Smooth muscle cell (in vitro differentiated cells): ENCODE data around the gene KLRC2. TPM values are rescaled to one million over a fixed set of nuclear protein-coding genes. Genes with fewer than 3 reads are reported as not detected.
"Not testable (repeated sequence)": the region's sequence is repeated elsewhere in the genome, so short reads cannot be mapped to it uniquely, and the experiment has no call there.

Source experiments
- DNase-seq: peaks from one replicate; lab custom pipeline; 2025; ENCODE audit not compliant: unreplicated experiment; lab: John Stamatoyannopoulos, UW
- H2AFZ ChIP-seq: fragments of 200-600 bp; sonication (generic); 2 replicates; pipeline ENCODE4 v1.6.0; 2016; ENCODE audit warnings: antibody characterized with exemption, low read depth, mild to moderate bottlenecking
- H3F3A ChIP-seq: fragments of 200-600 bp; sonication (generic); 2 replicates; pipeline ENCODE4 v1.6.0; 2017; ENCODE audit warnings: antibody characterized with exemption, low read depth
- H3K27ac ChIP-seq: fragments of 200-600 bp; sonication (generic); 2 replicates; pipeline ENCODE4 v1.5.1; 2016; ENCODE audit warnings: low read depth, mild to moderate bottlenecking
- H3K27me3 ChIP-seq: fragments of 200-600 bp; sonication (generic); 2 replicates; pipeline ENCODE4 v1.6.1; 2016; ENCODE audit warnings: low read depth, mild to moderate bottlenecking
- H3K36me3 ChIP-seq: fragments of 200-600 bp; sonication (generic); 2 replicates; pipeline ENCODE4 v1.5.1; 2016; ENCODE audit warnings: low read depth
- H3K4me1 ChIP-seq: fragments of 200-600 bp; sonication (generic); 2 replicates; pipeline ENCODE4 v1.5.1; 2016; ENCODE audit warnings: low read depth
- H3K4me2 ChIP-seq: fragments of 200-600 bp; sonication (generic); 2 replicates; pipeline ENCODE4 v1.6.0; 2016; ENCODE audit warnings: mild to moderate bottlenecking
- H3K4me3 ChIP-seq: fragments of 200-600 bp; sonication (generic); 2 replicates; pipeline ENCODE4 v1.5.1; 2016; ENCODE audit warnings: mild to moderate bottlenecking
- H3K79me2 ChIP-seq: fragments of 200-600 bp; sonication (generic); 2 replicates; pipeline ENCODE4 v1.6.0; 2016; ENCODE audit warnings: low read depth, mild to moderate bottlenecking
- H3K9ac ChIP-seq: fragments of 200-600 bp; sonication (generic); 2 replicates; pipeline ENCODE4 v1.6.0; 2016; ENCODE audit warnings: low read depth
- H3K9me3 ChIP-seq: fragments of 200-600 bp; sonication (generic); replicated peaks from 2 replicates; pipeline ENCODE4 v1.5.1; 2016; ENCODE audit warnings: low read depth
- H4K20me1 ChIP-seq: fragments of 200-600 bp; sonication (generic); 2 replicates; pipeline ENCODE4 v1.6.0; 2016; ENCODE audit warnings: low read depth
- CTCF ChIP-seq: fragments of 200-600 bp; sonication (generic); IDR thresholded peaks from 2 replicates; pipeline ENCODE4 v1.5.1; 2017; ENCODE audit warnings: borderline replicate concordance, mild to moderate bottlenecking, antibody characterized with exemption; ENCODE audit not compliant: insufficient read depth, poor library complexity, severe bottlenecking
- WGBS: methylation state at CpG from one replicate; pipeline ENCODE4 v1.1.7; 2016; ENCODE audit warnings: low lambda C conversion rate; 5-methylcytosine and 5-hydroxymethylcytosine counted together
- polyA plus RNA-seq: library from polyadenylated mRNA; unstranded; fragments of >200 nt; fragmentation: Nextera tagmentation; extraction: Ambion mirVana; gene quantifications from 2 replicates; pipeline ENCODE4 v1.2.1, GENCODE V29; 2016
- total RNA-seq: library from RNA; depleted of rRNA; stranded (reverse); fragments of >200 nt; gene quantifications from 2 replicates; pipeline ENCODE4 v1.2.3, GENCODE V29; 2014

Gene KLRC2
- total and polyA plus RNA-seq, 2 experiments from 2014 or later: not detected

- Histone ChIP-seq H3K4me1 (no peaks in the 10 kb centered on the region), H3K4me2 (no peak overlapping the region), H3K27ac (no peak overlapping the region), H3K4me3 (no peak overlapping the region), H2AFZ (no peak overlapping the region), H3F3A (no peaks in the 10 kb centered on the region), H4K20me1 (no peaks in the 10 kb centered on the region), H3K27me3 (no peaks in the 10 kb centered on the region), H3K36me3 (no peaks in the 10 kb centered on the region), H3K79me2 (no peaks in the 10 kb centered on the region), H3K9me3 (no peaks in the 10 kb centered on the region), H3K9ac (no peak overlapping the region)
- no peak for DNase-seq
- no peak for TF ChIP-seq CTCF
Observed at GRCh38 chr12:10400829-10401228, 35.0 kb downstream of the KLRC2 start.

- Histone ChIP-seq H3K4me2 (no peak overlapping the region), H3K27me3 (no peaks in the 10 kb centered on the region), H4K20me1 (no peaks in the 10 kb centered on the region), H3K4me3 (no peak overlapping the region), H3K27ac (no peak overlapping the region), H2AFZ (no peak overlapping the region), H3K4me1 (no peaks in the 10 kb centered on the region), H3K9ac (no peak overlapping the region), H3K9me3 (no peaks in the 10 kb centered on the region), H3K79me2 (no peaks in the 10 kb centered on the region), H3K36me3 (no peaks in the 10 kb centered on the region), H3F3A (no peaks in the 10 kb centered on the region)
- 93% methylated on average over 2 of the region's 2 CpGs for WGBS
- no peak for TF ChIP-seq CTCF
- DNase-seq: no peak
Observed at GRCh38 chr12:10398168-10398567, 37.6 kb downstream of the KLRC2 start.

- Histone ChIP-seq H3K4me1 (peaks cover 4% of the 10 kb centered on the region), H3K4me3 (no peak overlapping the region), H2AFZ (no peak overlapping the region), H3K27me3 (no peaks in the 10 kb centered on the region), H3K36me3 (no peaks in the 10 kb centered on the region), H3K27ac (no peak overlapping the region), H3K9me3 (no peaks in the 10 kb centered on the region), H3K9ac (no peak overlapping the region), H3F3A (no peaks in the 10 kb centered on the region), H3K79me2 (no peaks in the 10 kb centered on the region), H4K20me1 (no peaks in the 10 kb centered on the region), H3K4me2 (no peak overlapping the region)
- WGBS: 63% methylated on average over 2 of the region's 2 CpGs
- DNase-seq: no peak
- no peak for TF ChIP-seq CTCF
Observed at GRCh38 chr12:10397296-10397695, 38.5 kb downstream of the KLRC2 start.

- H2AFZ ChIP-seq, H3K4me2 ChIP-seq, H3K9ac ChIP-seq, H3K79me2 ChIP-seq, DNase-seq, H3K27ac ChIP-seq, H3K9me3 ChIP-seq, H3K27me3 ChIP-seq, H3K4me1 ChIP-seq, H3K36me3 ChIP-seq, H4K20me1 ChIP-seq, H3K4me3 ChIP-seq, H3F3A ChIP-seq: not testable (repeated sequence)
- WGBS: 95% methylated on average over 15 of the region's 15 CpGs
Observed at GRCh38 chr12:10396176-10396575, 39.6 kb downstream of the KLRC2 start.
